ENCODE measurements around the gene CASK.
"Not testable (repeated sequence)": the region's sequence is repeated elsewhere in the genome, so short reads cannot be mapped to it uniquely, and the experiment has no call there.

CASK gene

DNA sequence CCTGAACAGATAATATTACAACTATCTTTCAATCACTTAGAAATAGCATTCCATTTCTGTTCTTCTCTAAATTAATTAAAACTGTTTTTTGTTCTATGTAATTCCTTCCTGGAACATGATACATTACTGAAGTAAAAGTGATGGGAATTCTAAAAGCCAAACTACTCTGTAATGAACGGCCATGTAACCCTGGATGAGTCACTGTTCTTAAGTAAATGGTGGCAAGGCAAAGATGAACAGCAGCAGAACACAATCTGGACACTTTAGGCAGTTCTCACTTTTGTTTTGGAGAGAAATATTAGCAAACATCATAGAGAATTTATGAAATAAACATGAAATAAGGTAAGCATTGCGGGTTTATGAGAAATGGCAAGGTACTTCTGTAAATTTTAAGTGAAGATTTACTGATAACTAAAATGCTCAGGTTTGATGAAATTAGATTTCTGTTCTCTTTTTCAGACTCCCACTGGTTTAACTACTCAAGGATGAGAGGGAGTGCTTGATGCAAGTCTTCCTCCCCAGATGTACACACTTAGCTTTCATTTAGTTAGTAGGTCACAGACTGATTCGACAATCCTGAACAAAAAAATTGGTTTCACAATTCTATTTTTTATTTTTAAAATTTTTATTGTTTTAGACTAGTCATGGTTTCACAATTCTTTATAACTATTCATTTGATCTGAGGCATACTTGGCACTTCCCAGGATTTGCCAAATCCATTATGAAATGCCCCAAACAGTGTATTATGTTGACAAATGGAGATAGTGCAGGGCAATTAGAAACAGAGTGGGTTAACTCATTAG, 200.3 kb downstream of the CASK start:
- no peak for DNase-seq

DNA sequence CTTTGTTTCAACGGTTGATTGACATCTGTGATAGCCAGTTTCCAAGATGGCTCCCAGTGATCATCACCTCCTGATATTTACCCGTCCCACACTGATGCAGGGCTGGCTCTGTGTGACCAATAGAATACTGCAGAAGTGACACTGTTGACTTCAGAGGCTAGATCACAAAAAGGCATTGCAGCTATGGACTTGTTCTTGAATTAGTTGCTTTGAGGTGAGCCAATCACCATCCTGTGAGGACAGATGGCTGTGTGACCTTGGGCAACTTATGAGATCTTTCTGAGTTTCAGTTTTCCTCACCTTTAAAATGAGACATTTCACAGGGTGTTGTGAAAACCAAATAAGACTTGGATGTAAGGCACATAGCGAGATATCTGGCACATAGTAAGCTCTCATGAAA, 201.1 kb downstream of the CASK start:
- no peak for DNase-seq

DNA sequence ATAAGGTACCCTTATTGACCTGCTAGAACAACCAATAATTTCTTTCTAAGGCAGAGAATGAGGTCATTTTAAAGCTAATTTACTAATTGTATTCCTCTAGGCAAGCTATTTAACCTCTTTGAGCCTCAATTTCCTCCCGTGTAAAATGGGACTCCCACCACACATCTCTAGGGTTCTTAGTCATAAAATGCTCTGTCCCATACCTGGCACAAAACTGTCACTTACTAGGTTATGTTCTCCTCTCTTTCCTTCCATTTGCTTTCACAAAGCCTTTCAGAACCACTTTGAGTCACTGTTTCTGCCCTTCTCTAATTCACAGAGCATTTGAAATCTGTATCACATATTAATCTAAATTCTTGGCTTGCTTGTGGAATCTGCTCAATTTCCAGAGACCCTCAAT, 201.8 kb downstream of the CASK start:
- DNase-seq = no peak

DNA sequence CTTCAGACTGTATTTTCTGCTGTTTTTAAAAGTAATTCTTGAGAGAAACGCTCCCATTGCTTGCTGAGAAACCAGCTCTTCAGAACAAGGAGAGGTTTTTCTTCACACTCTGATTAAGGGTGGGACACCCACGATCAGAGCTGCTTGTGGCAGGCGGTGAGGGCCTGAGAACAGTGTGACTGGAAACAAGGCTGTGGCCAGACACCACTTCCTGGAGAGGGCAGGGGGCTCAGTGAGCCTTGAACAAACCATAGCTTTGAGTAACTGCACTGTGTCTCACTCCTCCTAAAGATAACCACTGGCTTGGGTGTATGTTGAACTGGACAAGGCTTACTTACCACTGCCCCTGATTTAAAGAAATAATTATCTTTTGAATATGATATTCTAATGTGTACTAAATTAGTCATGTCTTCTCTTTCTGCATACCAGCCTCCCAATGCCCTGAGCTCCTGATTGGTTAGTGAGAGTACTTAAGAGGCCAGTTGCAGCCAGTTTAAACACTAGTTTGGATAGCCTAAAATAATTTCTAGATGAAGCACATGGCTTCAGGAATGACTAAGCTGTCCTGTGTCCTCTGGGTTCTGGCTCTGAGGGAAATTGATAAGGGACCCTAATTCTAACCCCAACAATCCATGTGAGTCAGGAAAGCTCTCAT, 203.1 kb downstream of the CASK start:
- no peak for DNase-seq

DNA sequence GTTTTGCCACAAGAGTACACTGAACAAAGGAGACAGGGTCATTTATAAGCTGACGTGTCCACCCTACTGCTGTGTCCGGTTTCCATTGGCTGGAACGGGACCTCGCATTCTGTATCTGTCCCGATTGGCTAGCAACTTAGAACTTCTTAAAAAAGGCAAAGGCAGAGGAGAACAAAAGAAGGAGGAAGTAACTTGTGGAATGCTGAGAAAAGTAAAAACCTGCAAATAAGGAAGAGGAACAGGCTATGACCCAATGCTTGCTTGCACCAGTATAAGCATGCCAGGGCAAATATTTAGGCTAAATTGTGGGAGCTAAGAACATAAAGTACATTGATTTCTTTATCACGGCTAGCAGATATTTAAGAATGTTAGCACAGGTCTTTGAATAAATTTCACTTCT, 203.7 kb downstream of the CASK start:
- not testable (repeated sequence) for DNase-seq

DNA sequence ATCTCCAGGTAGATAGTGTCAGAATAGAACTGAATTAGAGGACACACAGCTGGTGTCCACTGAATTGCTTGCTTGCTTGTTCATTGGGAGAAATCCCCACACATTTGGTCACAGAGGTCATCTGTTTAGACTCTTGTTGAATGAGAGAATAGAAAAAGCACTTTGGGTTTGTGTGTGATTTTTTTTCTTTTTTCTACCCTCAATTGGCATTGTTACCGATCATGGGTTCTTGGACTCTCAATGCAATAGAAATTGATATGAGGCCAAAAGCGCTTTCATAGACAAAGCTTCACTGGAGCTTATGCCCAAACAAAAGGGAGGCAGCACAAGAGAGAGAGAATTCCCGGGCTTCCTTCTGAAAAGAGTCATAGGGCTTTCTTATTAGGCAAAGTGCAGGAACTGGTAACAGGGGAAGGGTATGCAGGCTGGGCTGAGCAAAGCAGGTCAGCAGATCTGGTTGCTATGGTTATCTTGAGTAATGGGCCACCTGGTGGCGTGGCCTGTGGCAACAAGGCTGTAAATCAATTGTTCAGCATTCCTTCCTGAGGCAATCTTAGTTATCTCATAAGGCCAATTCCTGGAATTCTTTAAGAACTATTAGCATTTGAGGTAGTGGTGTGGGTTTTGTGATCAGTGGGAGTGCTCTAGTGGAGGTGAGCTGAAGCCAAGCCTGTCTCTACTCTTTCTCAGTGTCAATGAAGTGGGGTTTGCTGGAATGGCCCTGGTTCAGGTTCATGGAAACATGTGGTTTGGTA, 204.7 kb downstream of the CASK start:
- no peak for DNase-seq

DNA sequence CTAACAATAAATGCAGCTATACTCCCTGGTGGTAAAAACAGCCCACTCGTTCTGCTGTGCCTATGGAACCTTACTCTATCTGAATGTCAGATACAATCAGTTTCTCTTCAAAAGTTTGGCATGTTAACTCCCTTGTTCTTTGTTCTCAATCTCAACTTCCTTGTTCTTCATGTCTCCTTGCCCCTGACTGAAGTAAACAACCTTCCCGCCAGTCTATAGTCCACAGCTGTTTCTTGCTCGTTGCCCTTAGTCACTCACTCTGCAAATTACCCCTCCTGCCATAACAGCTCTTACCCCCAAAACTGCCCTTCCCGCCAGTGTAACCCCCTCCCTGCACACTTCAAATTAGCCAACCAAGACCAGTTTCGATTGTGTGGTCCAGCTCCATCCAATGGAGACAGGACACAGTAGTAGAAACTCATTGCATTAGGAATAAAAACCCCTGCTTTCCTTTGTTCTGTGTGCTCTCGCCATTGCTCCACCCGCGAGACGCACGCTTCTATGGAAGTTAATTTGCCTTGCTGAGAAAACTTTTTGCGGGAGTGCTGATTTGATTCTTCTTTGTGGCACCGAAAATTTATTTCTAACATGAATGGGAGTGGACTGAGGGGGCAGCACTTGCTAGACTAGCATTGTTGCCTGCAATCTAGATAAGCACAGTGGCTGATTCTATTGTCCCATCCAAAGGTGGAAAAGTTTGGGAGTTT, 206.4 kb downstream of the CASK start:
- no peak for DNase-seq

DNA sequence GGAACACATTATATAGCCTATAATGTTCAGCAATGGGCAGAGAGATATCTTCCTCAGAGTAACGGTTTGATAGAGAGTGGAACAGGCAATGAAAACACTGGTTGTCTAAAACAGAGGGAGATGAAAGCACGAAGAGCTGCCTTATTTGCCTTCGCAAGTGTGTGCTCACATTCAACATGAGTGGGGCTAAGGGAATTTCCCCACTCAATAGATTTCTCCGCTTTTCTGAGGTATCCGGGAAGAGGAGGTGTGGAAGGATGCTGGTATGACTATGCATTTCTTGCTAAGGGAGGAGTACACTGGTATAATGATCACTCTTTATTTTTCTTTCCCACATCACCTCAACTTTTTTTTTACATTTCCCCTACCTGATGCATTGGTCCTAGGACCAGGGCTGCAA, 207.1 kb downstream of the CASK start:
- DNase-seq = no peak

DNA sequence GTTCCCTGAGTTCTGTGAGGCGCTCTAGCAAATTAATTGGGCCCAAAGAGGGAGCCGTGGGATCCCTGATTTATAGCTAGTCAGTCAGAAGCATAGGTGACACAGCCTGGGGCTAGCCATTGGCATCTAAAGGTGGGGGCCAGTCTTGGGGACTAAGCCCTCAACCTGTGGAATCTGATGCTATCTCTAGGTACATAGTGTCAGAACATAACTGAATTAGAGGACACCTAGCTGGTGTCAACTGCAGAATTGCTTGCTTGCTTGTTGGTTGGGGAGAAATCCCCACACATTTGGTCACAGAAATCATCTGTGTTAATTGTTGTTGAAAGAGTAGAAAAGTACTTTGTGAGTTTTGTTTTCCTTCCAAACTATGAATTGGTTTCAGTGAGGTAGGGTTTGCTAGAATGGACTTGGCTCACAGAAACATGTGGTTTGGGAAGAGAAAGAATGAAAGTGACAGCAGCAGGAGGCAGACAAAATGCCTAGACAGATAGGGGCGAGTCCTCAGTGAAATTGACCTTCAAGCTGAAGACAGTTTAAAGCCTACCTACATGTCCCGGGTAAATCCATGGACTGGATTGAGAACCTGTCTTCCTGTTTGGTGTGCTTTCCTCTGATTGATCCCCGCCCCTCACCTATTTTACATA, 212.2 kb downstream of the CASK start:
- DNase-seq = no peak

DNA sequence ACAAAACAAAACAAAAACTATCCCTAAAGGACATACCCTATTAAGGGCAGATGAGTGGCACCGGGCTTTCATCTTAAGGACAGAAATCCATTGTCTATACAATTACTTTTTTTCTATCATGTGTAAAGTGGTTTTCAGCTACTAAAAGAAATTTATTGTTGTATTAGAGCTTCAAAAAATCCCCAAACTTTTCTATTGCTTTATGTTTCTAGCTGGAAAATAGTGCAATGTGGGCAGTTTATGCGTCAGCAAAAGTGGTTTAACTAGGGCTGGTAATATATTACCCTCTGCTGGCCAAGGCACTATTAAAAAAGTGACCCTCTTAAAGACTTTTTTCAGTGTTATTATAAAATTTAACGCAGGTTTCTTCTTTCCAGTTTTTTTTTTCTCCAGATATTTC, 214.9 kb downstream of the CASK start:
- DNase-seq = no peak

DNA sequence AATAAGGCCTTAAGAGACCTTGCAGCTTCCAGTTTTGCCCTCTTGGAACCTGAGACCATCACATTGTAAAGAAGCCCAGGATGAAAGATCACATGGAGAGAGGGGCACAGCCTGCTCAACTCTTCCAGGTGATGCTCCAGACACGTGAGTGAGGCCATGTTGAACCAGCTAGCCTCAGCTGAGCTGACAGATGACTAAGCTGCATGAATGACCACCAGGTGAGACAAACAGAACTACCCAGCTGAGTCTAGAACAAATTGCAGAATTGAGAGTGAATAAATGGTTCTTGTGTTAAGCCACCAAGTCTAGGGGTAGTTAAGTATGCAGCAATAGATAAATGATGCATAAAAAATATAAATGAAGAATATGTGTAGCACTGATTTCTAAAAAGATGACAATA, 216.1 kb downstream of the CASK start:
- DNase-seq = no peak

DNA sequence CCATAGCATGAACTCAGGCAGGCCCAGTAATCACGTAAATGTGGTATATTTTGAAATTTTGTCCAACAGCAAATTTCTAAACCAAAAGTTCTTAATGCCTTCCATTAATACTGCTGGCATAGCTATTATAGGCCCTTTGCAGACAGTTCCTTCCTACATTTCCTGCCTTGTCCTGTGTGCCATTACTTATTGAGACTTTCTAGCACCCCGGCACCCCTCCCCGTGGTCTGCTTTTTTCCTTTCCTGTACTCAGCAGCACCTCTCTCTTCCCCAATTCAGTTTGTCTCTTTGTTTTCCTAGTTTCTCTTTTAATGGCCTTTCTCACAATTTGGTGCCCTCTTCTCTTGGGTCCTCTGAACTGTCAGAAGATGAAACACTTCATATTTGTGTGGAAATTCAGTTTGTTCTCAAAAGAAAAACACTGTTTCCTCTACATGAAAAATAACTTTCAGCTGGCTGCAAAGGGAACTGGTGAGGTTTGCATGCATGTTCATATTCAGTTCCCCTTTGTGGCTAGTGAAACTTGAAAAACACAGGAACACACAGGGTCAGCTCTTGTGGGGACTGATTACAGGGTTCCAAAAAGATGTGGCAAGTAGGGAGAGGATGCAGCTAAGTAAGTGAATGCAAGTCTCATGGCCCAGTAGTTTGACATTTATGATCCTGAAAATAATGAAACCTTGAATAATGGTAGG, 217.5 kb downstream of the CASK start:
- DNase-seq = no peak

DNA sequence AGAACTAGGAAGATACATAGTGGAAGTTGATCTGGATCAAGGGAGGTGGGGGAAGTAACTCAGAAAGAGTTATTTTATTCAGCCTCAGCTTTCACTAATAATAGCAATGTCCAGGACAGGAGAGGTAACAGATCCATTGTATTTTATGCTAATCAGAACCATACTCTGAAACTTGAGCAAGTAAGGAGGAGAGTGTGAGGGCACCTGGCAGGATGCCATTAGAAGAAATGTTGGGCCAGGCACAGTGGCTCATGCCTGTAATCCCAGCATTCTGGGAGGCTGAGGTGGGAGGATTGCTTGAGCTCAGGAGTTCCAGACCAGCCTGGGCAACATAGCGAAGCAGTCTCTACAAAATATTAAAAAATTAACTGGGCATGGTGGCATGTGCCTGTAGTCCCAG, 218.3 kb downstream of the CASK start:
- DNase-seq = no peak

DNA sequence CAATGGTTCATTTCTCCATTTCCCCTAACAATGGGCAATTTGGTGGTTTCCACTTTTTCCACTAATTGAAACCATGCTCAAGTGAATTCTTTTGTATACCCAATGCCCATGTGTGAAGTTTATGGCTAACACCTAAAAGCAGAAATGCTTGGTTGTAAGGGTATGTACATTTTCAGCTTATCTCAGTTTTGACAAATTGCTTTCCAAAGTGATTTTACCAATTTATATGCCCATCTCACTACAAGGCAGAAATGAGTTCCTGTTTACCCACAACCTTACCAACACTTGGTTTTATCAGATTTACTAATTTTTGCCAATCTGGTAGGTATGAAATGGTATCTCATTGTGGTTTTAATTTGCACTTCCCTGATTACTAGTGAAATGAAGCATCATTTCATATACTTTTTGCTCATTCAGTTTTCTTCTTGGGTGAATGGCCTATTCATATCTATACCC, 219.8 kb downstream of the CASK start:
- DNase-seq = no peak

DNA sequence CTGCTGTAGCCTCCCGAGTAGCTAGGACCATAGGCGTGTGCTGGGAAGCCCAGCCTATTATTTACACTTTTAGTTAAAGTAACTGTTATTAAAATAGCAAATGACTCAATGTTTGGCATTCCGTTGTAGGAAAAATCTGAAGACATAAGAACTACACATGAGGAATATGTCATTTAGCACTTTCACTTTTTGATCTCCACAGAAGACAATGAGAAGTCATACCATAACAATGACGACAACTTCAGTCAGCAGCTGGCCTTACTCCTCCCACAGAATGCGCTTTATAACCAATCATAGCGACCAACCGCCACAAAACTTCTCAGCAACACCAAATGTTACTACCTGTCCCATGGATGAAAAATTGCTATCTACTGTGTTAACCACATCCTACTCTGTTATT, 227.9 kb downstream of the CASK start:
- DNase-seq = no peak

DNA sequence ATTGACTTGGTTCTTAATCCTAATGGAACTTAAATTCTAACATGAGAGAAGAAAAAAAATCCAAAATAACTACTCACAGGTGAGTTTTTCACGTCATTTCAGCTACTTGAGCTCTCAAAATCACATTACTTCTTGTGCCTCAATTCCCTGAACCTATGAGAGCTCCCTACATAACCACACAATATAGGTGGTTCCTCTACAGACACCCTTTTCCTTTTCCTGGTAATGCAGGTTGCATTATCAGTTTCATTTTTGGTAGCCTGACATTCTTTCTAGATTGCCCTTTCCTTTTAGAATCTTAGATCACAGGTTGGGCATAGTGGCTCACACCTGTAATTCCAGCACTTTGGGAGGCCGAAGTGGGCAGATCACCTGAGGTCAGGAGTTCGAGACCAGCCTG, 230.3 kb downstream of the CASK start:
- no peak for DNase-seq

DNA sequence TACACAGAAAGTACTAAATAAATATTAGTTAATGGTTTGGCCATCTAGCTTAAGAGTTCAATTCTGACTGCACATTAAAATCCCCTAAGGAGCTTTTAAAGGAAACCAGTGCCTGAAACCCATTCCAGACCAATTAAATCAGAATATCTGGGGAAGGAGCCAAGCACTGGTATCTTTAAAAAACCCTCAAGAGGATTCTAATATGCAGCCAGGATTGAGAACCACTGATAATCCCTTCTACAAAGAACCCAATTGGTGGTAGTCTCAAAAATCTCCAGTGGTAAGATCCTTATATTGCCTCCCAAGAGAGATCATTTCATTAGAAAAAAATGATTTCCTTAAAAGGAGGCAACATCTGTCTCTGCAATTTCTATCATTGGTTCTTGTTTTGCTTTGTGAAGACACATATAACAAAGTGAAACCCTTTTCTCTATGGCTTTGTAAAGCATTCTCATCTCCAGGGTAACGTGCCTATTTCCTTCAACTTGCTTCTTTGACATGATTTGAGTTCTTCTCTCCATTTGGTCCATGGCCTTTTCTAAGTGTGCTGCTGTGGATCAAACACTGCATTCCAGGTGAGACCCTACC, 231.1 kb downstream of the CASK start:
- DNase-seq = no peak

DNA sequence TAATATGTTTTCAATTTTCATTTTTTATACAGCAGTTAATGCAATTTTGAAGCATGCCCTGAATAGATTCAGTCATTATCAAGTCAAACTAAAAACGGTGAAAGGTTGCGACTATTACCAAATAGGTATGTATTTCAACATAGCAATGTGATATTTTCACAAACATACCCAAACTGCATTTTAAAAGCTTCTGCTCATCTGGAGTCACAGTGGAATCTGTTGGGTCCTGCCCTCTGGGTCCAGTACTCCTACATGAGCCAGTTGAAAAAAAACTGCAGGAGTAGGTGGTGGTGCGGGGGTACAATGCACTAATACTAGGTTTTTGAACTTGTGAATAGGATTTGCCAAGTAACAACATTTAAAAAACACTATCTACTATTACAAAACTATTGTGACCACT, 233.6 kb downstream of the CASK start:
- no peak for DNase-seq

DNA sequence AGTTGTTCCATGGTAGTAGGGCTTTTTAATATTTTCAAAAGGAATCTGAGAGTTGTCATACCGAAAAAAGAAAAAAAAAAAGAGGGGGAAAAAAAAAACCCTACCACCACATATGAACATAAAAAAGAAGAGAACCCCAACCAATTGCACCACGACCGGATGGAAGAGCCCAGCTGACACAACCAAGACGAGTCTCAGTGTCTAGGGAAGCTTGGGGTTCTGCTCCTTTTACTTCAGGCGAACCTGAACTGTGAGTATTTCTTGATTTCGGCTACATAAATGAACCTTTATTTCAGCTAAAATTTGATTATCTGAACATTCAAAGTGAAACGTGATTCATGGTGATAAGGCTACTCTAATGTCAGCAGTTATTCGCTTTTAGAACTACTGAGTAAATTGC, 234.5 kb downstream of the CASK start, which contains the start of gene GPR34:
GPR34 (plus strand) TSS at position 139 of the 400 bp plus-strand sequence. CDS start 6,661 bp downstream, outside the sequence.
- no peak for DNase-seq

DNA sequence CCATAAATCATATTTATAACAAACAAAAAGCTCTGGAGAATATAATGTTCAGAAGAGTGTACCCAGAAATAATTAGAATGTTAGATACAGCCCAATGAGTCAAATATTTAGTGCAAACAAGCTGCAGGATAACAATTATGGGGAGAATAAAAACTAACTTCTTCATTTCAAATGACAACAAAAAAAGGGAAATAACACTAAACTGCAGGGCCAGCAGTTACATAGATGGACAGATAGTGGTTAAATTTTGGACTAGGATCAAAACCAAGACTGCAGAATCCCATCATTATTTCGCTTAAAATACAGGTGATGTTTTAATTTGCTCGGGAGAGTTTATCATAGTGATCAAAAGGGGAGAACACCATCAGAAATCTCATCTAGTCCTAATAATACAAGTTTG, 235.2 kb downstream of the CASK start:
- DNase-seq = no peak

DNA sequence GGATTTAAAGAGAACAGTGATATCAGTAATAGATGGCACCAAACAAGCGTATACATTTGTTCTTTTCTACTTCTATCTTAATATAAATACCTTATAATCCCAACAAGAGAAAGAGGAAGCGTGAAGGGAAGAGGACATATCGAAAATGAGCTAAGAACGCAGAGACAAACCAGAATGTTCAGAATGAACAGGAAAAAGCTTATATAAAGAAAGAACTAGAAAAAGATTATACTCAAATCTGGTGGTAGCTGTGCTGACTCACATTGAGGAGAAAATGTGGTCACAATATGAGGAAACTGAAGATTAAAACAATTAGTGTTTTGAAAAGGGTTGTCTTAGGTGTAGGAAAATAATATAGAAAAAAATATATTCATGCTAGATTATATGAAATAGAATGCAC, 236.6 kb downstream of the CASK start:
- no peak for DNase-seq

DNA sequence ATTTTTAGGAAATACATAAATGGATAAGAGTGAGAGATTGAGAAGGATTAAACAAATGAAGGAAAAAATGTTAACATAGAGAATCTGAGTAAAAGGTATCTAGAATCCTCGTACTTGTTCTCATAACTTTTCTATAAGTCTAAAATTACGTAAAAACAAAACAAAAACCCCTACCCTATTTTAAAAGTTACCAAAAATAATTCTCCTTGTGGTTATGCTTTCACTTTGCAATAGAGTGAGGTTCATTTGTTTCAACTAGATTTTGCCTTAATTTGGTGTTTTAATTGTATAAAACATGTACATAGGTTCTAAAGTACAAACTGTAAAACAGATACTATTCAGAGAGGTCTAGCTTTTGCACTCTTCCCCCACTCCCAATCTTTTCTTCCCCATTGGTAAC, 238.4 kb downstream of the CASK start:
- DNase-seq = no peak
